ENCODE measurements around the gene SUCLG2.

DNA sequence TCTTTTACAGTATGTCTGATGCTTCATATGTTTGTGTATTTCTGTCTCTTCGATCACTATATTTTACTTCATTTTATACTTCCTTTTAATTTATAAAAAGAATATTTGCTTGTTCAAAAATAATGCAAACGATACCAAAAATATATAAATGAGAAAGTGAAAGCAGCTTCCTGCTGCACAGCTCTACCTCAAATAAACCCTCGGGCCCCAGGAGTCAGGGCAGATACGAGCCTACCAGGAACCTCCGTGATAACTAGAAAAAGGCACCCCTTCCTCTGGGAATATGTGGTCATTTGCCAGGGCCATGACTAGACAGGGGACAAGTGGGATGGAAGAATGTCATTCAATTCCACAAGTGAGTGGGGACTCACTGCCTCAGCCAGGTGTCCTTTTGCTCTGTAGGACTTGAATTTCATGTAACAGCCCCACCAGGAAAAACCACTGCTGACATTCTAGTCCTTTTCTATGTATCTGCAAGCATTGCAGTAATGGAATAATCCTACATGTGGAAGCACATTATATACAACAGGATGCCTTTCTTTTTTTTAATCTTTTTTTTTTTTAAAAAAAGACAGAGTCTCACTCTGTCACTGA lies 133.3 kb downstream of the SUCLG2 start:
- TF ChIP-seq CTCF (IDR thresholded peaks at IDR 0.05; ENCODE audit: low read depth, low read length, poor library complexity, severe bottlenecking) (no peak), EZH2phosphoT487 (IDR thresholded peaks at IDR 0.05; ENCODE audit: borderline replicate concordance, low read length) (no peak)

Data from DOHH2 (cell line).